K562 (cell line): ENCODE results near the gene UTP4. TPM values are rescaled to one million over a fixed set of nuclear protein-coding genes. Genes with fewer than 3 reads are reported as not detected.

Experiments used
- ATAC-seq: fragments of 200-7000 bp; cut with Tn5 transposase; 3 replicates; pipeline ENCODE4 v1.9.1; 2020; ENCODE audit warnings: moderate library complexity
- BruUV-seq: library from RNA; stranded (reverse); fragments of 400-500 nt; replicated peaks from 2 replicates; lab custom pipeline; 2021; lab: Mats Ljungman, UMichigan
- CTCF ChIA-PET: fragments of 300-600 bp; formaldehyde crosslinking; extraction: SDS; loops from one replicate; lab custom pipeline; 2021; ENCODE audit warnings: low intra/inter-chr PET ratio; lab: Yijun Ruan, JAX
- POLR2A ChIA-PET: fragments of 300-600, 350-650 bp; sonication (Branson Sonifier 250); formaldehyde crosslinking; extraction: SDS; loops from one replicate; lab custom pipeline; 2021; ENCODE audit warnings: antibody characterized with exemption, inconsistent platforms; lab: Yijun Ruan, JAX
- DNase-seq, 4 experiments: peaks; one replicate each; pipeline versions ENCODE4 v3.0.0 to v3.0.0-alpha.2; 2011 to 2018; ENCODE audit warnings: low spot score in 3 of 4, mixed read lengths in 3 of 4; ENCODE audit errors: extremely low read depth in 1 of 4
- FAIRE-seq: peaks from 2 replicates; lab custom pipeline; 2011; peaks lifted over from hg19 to GRCh38; lab: Jason Lieb, UNC
- H2AFZ ChIP-seq: 2 replicates; pipeline ENCODE4 v1.6.0; 2011; ENCODE audit warnings: low read depth, low read length, control low read depth, inconsistent platforms
- H3K27ac ChIP-seq: fragments of 200-600 bp; 3 replicates; pipeline ENCODE4 v1.8.0; 2011; ENCODE audit warnings: low read depth, mild to moderate bottlenecking, control low read depth, inconsistent platforms, low read length, moderate library complexity, mixed read lengths; ENCODE audit errors: extremely low read depth
- H3K27me3 ChIP-seq, 2 experiments: fragments of 300-600 bp in 1 of 2; 2 replicates in 1 of 2; 3 replicates in 1 of 2; pipeline versions ENCODE4 v1.6.0 to v1.8.0; 2011; ENCODE audit warnings: inconsistent platforms in 2 of 2, low read length in 2 of 2, mild to moderate bottlenecking in 1 of 2, mixed read lengths in 1 of 2, moderate library complexity in 1 of 2; ENCODE audit not compliant: control insufficient read depth in 2 of 2, insufficient read depth in 2 of 2
- H3K36me3 ChIP-seq: fragments of 300-600 bp; 3 replicates; pipeline ENCODE4 v1.8.0; 2011; ENCODE audit warnings: mild to moderate bottlenecking, low read length, inconsistent platforms; ENCODE audit not compliant: control insufficient read depth, insufficient read depth
- H3K4me1 ChIP-seq, 2 experiments: fragments of 200-600 bp in 1 of 2; replicated peaks in 1 of 2; 2 replicates in 1 of 2; 3 replicates in 1 of 2; pipeline versions ENCODE4 v1.5.1 to v1.8.0; 2011; ENCODE audit warnings: inconsistent platforms in 2 of 2, low read length in 2 of 2, mild to moderate bottlenecking in 1 of 2, mixed read lengths in 1 of 2, moderate library complexity in 1 of 2; ENCODE audit not compliant: control insufficient read depth in 2 of 2, insufficient read depth in 2 of 2
- H3K4me2 ChIP-seq: 2 replicates; pipeline ENCODE4 v1.6.1; 2011; ENCODE audit warnings: low read length, control low read depth, inconsistent platforms, mixed read lengths; ENCODE audit not compliant: insufficient read depth
- H3K4me3 ChIP-seq: fragments of 200-600 bp; sonication (generic), shearing (Covaris generic); 2 replicates; pipeline ENCODE4 v1.5.1; 2016; ENCODE audit warnings: control low read depth, inconsistent platforms
- H3K79me2 ChIP-seq: fragments of 200-600 bp; 3 replicates; pipeline ENCODE4 v1.8.0; 2011; ENCODE audit warnings: low read length, inconsistent platforms; ENCODE audit not compliant: control insufficient read depth, insufficient read depth
- H3K9ac ChIP-seq, 2 experiments: 2 replicates each; pipeline versions ENCODE4 v1.6.0 to v1.6.1; 2011; ENCODE audit warnings: low read depth in 2 of 2, low read length in 2 of 2, control low read depth in 1 of 2, inconsistent platforms in 1 of 2, mild to moderate bottlenecking in 1 of 2, mixed read lengths in 1 of 2; ENCODE audit not compliant: insufficient read depth in 1 of 2
- H3K9me1 ChIP-seq: one replicate; pipeline ENCODE4 v1.6.0; 2011; ENCODE audit warnings: inconsistent platforms, mild to moderate bottlenecking, low read length, moderate library complexity; ENCODE audit not compliant: control insufficient read depth, insufficient read depth
- H3K9me3 ChIP-seq: replicated peaks from 2 replicates; pipeline ENCODE4 v1.5.1; 2011; ENCODE audit warnings: low read depth, low read length, inconsistent platforms; ENCODE audit not compliant: control insufficient read depth, insufficient read depth
- H4K20me1 ChIP-seq: replicated peaks from 2 replicates; pipeline ENCODE4 v1.6.1; 2011; ENCODE audit warnings: low read length, inconsistent platforms, mixed read lengths; ENCODE audit not compliant: control insufficient read depth, insufficient read depth
- DIDO1 ChIP-seq: fragments of 450-650 bp; IDR thresholded peaks from 2 replicates; pipeline ENCODE4 v1.6.1; 2016; ENCODE audit warnings: low read depth, missing biosample characterization, missing genetic modification characterization
- ETV1 ChIP-seq: fragments of 450-650 bp; conservative IDR thresholded peaks from 2 replicates; pipeline ENCODE4 v1.6.1; 2016; ENCODE audit warnings: missing genetic modification characterization, control low read depth, low read depth, missing compliant biosample characterization
- HDGF ChIP-seq: fragments of 450-650 bp; IDR thresholded peaks from 2 replicates; pipeline ENCODE4 v1.6.1; 2016
- HOXB6 ChIP-seq: fragments of 250-450 bp; sonication (Bioruptor Pico); IDR thresholded peaks from 2 replicates; pipeline ENCODE4 v1.5.1; 2022; ENCODE audit warnings: mild to moderate bottlenecking, borderline replicate concordance
- KHSRP ChIP-seq: fragments of 450-650 bp; IDR thresholded peaks from 2 replicates; pipeline ENCODE4 v1.6.1; 2017
- RCOR1 ChIP-seq, 2 experiments: IDR thresholded peaks; 2 replicates each; pipeline ENCODE4 v1.6.1; 2012; ENCODE audit warnings: low read depth in 2 of 2, low read length in 2 of 2, borderline replicate concordance in 1 of 2, improper control_type of control experiment in 1 of 2
- TFAM ChIP-seq: fragments of 250-450 bp; sonication (Bioruptor Pico); conservative IDR thresholded peaks from 2 replicates; pipeline ENCODE4 v1.5.0; 2021; ENCODE audit warnings: mild to moderate bottlenecking, moderate library complexity
- WGBS: fragments of 100-300 bp; shearing (Covaris generic); methylation state at CpG from one replicate; pipeline ENCODE4 v1.1.6; 2016; ENCODE audit warnings: low coverage, mixed read lengths; ENCODE audit not compliant: insufficient coverage; ENCODE audit errors: missing lambda C conversion rate; 5-methylcytosine and 5-hydroxymethylcytosine counted together
- in situ Hi-C: fragments of 300-500 bp; cut with MboI; formaldehyde crosslinking; loops from 4 replicates; pipeline ENCODE4 v1.15.0; 2018; ENCODE audit warnings: inconsistent platforms, mixed read lengths
- intact Hi-C: fragments of 100-400 bp; cut with micrococcal nuclease; formaldehyde crosslinking; loops from 2 replicates; pipeline ENCODE4 v1.14.2; 2022
- polyA plus RNA-seq, 8 experiments: library from polyadenylated mRNA; depleted of rRNA in 4 of 8; stranded (reverse) in 5 of 8; unstranded in 3 of 8; fragments of >200 nt; fragmentation: Nextera tagmentation in 2 of 8; fragmentation: Illumina TruSeq in 1 of 8; extraction: Ambion mirVana in 2 of 8; extraction: Trizol in 1 of 8; gene quantifications; 2 replicates each; pipeline versions ENCODE4 v1.2.1 to v1.2.3, GENCODE V29; 2011 to 2014; ENCODE audit warnings: inconsistent platforms in 1 of 8, missing spikeins in 1 of 8
- total RNA-seq, 7 experiments: library from RNA; depleted of rRNA in 6 of 7; stranded (reverse); fragments of >200 nt in 6 of 7; fragmentation: Illumina TruSeq in 2 of 7; extraction: Trizol in 2 of 7; gene quantifications; 2 replicates each; pipeline versions ENCODE4 v1.2.1 to v1.2.3, GENCODE V29; 2011 to 2021; ENCODE audit warnings: low replicate concordance in 1 of 7
- TF ChIP-seq, protein P1 (sequence below): IDR thresholded peaks from 2 replicates; pipeline ENCODE4 v1.6.1; 2011; ENCODE audit not compliant: insufficient read length; ENCODE audit errors: extremely low read depth
- TF ChIP-seq, protein P2 (sequence below): fragments of 250-450 bp; sonication (Bioruptor Pico); IDR thresholded peaks from 2 replicates; pipeline ENCODE4 v1.4.0; 2020
- TF ChIP-seq, protein P3 (sequence below), 2 experiments: IDR thresholded peaks; 2 replicates each; pipeline ENCODE4 v1.6.1; 2011; ENCODE audit warnings: borderline replicate concordance in 1 of 2, control low read depth in 1 of 2, low read depth in 1 of 2, low read length in 1 of 2, mild to moderate bottlenecking in 1 of 2, mixed read lengths in 1 of 2, moderate library complexity in 1 of 2; ENCODE audit not compliant: insufficient read depth in 1 of 2, insufficient read length in 1 of 2, poor library complexity in 1 of 2, severe bottlenecking in 1 of 2; ENCODE audit errors: extremely low read depth in 1 of 2
- TF ChIP-seq, protein P4 (sequence below), 3 experiments: IDR thresholded peaks in 2 of 3; conservative IDR thresholded peaks in 1 of 3; 2 replicates each; pipeline ENCODE4 v1.5.1; 2011 to 2012; ENCODE audit warnings: low read length in 3 of 3, mild to moderate bottlenecking in 3 of 3, control low read depth in 2 of 3, improper control_type of control experiment in 1 of 3, inconsistent platforms in 1 of 3, low read depth in 1 of 3, mixed read lengths in 1 of 3, moderate library complexity in 1 of 3; ENCODE audit not compliant: insufficient read depth in 2 of 3
- TF ChIP-seq, protein P5 (sequence below): fragments of 150-350 bp; conservative IDR thresholded peaks from 2 replicates; pipeline ENCODE4 v1.6.1; 2014; ENCODE audit warnings: low read length

Gene UTP4
- total and polyA plus RNA-seq, 9 of the 15 experiments (the other 6 are each of a cell fraction or from before 2014, with no cell fraction given), result 46.1 to 203 (median 145) TPM

DNA sequence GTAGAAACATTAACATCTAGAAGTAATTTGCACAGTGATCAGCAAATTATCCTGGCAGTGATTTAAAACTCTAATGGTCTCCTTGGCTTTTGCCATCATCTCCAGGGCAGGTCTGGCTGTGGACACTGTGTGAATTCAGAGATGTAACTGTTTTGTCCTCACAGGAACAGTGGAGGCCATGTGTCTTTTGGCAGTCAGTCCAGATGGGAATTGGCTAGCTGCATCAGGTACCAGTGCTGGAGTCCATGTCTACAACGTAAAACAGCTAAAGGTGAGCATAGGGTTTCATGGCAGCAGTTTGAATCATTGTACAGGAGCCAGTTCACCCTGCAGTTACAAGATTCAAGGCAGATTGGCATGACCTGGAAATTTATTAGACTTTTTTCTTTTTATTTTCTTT lies 27.7 kb downstream of the UTP4 start:
- H3K27ac ChIP-seq, result no peak overlapping the region
- no peaks in the 10 kb centered on the region for H3K9me1 ChIP-seq
- DNase-seq (no peak), ATAC-seq (no peak), FAIRE-seq (no peak)
- no peak overlapping the region for H3K9ac ChIP-seq
- CTCF ChIA-PET, result no interaction called here
- H2AFZ ChIP-seq, result no peak overlapping the region
- TF ChIP-seq, protein P1, sequence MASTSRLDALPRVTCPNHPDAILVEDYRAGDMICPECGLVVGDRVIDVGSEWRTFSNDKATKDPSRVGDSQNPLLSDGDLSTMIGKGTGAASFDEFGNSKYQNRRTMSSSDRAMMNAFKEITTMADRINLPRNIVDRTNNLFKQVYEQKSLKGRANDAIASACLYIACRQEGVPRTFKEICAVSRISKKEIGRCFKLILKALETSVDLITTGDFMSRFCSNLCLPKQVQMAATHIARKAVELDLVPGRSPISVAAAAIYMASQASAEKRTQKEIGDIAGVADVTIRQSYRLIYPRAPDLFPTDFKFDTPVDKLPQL, result no peak
- TF ChIP-seq, protein P2, sequence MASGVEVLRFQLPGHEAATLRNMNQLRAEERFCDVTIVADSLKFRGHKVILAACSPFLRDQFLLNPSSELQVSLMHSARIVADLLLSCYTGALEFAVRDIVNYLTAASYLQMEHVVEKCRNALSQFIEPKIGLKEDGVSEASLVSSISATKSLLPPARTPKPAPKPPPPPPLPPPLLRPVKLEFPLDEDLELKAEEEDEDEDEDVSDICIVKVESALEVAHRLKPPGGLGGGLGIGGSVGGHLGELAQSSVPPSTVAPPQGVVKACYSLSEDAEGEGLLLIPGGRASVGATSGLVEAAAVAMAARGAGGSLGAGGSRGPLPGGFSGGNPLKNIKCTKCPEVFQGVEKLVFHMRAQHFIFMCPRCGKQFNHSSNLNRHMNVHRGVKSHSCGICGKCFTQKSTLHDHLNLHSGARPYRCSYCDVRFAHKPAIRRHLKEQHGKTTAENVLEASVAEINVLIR (CRISPR knock-in tag), result no peak
- TF ChIP-seq, protein P3, sequence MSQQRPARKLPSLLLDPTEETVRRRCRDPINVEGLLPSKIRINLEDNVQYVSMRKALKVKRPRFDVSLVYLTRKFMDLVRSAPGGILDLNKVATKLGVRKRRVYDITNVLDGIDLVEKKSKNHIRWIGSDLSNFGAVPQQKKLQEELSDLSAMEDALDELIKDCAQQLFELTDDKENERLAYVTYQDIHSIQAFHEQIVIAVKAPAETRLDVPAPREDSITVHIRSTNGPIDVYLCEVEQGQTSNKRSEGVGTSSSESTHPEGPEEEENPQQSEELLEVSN (IDR thresholded peaks at IDR 0.05; ENCODE audit: borderline replicate concordance in 1 of 2, extremely low read depth in 1 of 2, insufficient read depth in 1 of 2, insufficient read length in 1 of 2, low read depth in 1 of 2, low read length in 1 of 2, poor library complexity in 1 of 2, severe bottlenecking in 1 of 2), result no peak
- TF ChIP-seq, protein P4, sequence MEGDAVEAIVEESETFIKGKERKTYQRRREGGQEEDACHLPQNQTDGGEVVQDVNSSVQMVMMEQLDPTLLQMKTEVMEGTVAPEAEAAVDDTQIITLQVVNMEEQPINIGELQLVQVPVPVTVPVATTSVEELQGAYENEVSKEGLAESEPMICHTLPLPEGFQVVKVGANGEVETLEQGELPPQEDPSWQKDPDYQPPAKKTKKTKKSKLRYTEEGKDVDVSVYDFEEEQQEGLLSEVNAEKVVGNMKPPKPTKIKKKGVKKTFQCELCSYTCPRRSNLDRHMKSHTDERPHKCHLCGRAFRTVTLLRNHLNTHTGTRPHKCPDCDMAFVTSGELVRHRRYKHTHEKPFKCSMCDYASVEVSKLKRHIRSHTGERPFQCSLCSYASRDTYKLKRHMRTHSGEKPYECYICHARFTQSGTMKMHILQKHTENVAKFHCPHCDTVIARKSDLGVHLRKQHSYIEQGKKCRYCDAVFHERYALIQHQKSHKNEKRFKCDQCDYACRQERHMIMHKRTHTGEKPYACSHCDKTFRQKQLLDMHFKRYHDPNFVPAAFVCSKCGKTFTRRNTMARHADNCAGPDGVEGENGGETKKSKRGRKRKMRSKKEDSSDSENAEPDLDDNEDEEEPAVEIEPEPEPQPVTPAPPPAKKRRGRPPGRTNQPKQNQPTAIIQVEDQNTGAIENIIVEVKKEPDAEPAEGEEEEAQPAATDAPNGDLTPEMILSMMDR (IDR thresholded peaks at IDR 0.05 in 2 of 3, conservative IDR thresholded peaks at IDR 0.05 in 1 of 3; ENCODE audit: insufficient read depth in 2 of 3, low read depth in 1 of 3, low read length in 3 of 3), result no peak
- TF ChIP-seq ETV1 (no peak), KHSRP (no peak), DIDO1 (no peak), TFAM (no peak), HOXB6 (CRISPR knock-in tag) (no peak), HDGF (no peak), RCOR1 (IDR thresholded peaks at IDR 0.05; ENCODE audit: borderline replicate concordance in 1 of 2, low read depth in 2 of 2, low read length in 2 of 2) (no peak)
- TF ChIP-seq, protein P5, sequence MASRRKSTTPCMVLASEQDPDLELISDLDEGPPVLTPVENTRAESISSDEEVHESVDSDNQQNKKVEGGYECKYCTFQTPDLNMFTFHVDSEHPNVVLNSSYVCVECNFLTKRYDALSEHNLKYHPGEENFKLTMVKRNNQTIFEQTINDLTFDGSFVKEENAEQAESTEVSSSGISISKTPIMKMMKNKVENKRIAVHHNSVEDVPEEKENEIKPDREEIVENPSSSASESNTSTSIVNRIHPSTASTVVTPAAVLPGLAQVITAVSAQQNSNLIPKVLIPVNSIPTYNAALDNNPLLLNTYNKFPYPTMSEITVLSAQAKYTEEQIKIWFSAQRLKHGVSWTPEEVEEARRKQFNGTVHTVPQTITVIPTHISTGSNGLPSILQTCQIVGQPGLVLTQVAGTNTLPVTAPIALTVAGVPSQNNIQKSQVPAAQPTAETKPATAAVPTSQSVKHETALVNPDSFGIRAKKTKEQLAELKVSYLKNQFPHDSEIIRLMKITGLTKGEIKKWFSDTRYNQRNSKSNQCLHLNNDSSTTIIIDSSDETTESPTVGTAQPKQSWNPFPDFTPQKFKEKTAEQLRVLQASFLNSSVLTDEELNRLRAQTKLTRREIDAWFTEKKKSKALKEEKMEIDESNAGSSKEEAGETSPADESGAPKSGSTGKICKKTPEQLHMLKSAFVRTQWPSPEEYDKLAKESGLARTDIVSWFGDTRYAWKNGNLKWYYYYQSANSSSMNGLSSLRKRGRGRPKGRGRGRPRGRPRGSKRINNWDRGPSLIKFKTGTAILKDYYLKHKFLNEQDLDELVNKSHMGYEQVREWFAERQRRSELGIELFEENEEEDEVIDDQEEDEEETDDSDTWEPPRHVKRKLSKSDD, result no peak
- H4K20me1 ChIP-seq, result no peaks in the 10 kb centered on the region; the same call in 1 of the 2 replicates
- H3K27me3 ChIP-seq, result no peaks in the 10 kb centered on the region
- intact Hi-C loops (no loop called here), in situ Hi-C loops (no loop called here)
- H3K4me2 ChIP-seq, result no peak overlapping the region
- no peaks in the 10 kb centered on the region for H3K4me1 ChIP-seq
- 92% methylated on average over 1 of the region's 1 CpG for WGBS
- BruUV-seq, result no TSS peak
- no peaks in the 10 kb centered on the region for H3K9me3 ChIP-seq
- H3K36me3 ChIP-seq, result peaks cover 91% of the 10 kb centered on the region
- H3K79me2 ChIP-seq, result no peaks in the 10 kb centered on the region
- H3K4me3 ChIP-seq, result no peak overlapping the region
- POLR2A ChIA-PET, result interaction anchor here (0.9 to 2.1 kb wide), 3 partner anchors 8 to 11 kb away, joined by 3 to 6 read pairs (median 4); no protein-coding TSS in a partner anchor
